GM23338 (cell line): ENCODE measurements around the gene LRRC40. TPM values are rescaled to one million over a fixed set of nuclear protein-coding genes. Genes with fewer than 3 reads are reported as not detected.

Experiments used
- ATAC-seq: fragments of 200-7000 bp; cut with Tn5 transposase; 3 replicates; pipeline ENCODE4 v1.9.1; 2020
- DNase-seq: peaks from one replicate; pipeline ENCODE4 v3.0.0-alpha.2; 2015; ENCODE audit warnings: low spot score
- H2AFZ ChIP-seq: fragments of 200-600 bp; sonication (generic); 2 replicates; pipeline ENCODE4 v1.8.0; 2016; ENCODE audit warnings: antibody characterized with exemption, mild to moderate bottlenecking, moderate library complexity
- H3F3A ChIP-seq: fragments of 200-600 bp; sonication (generic); replicated peaks from 2 replicates; pipeline ENCODE4 v1.8.0; 2017; ENCODE audit warnings: antibody characterized with exemption, mixed run types, low read depth
- H3K27ac ChIP-seq: fragments of 200-600 bp; sonication (generic); 2 replicates; pipeline ENCODE4 v1.6.1; 2016; ENCODE audit warnings: low read depth
- H3K27me3 ChIP-seq: fragments of 200-600 bp; sonication (generic); 2 replicates; pipeline ENCODE4 v1.8.0; 2016; ENCODE audit warnings: mild to moderate bottlenecking, mixed run types, moderate library complexity; ENCODE audit not compliant: insufficient read depth
- H3K36me3 ChIP-seq: fragments of 200-600 bp; sonication (generic); 2 replicates; pipeline ENCODE4 v1.8.0; 2016; ENCODE audit warnings: mild to moderate bottlenecking; ENCODE audit not compliant: insufficient read depth
- H3K4me1 ChIP-seq: fragments of 200-600 bp; sonication (generic); 2 replicates; pipeline ENCODE4 v1.8.0; 2016; ENCODE audit warnings: mild to moderate bottlenecking, moderate library complexity; ENCODE audit not compliant: insufficient read depth
- H3K4me2 ChIP-seq: fragments of 200-600 bp; sonication (generic); 2 replicates; pipeline ENCODE4 v1.7.1; 2017; ENCODE audit warnings: mixed run types
- H3K4me3 ChIP-seq: fragments of 200-600 bp; sonication (generic); 2 replicates; pipeline ENCODE4 v1.6.1; 2016; ENCODE audit warnings: mixed run types
- H3K79me2 ChIP-seq: fragments of 200-600 bp; sonication (generic); replicated peaks from 2 replicates; pipeline ENCODE4 v1.8.0; 2017; ENCODE audit warnings: mild to moderate bottlenecking; ENCODE audit not compliant: insufficient read depth
- H3K9me2 ChIP-seq: fragments of 200-600 bp; sonication (generic); 2 replicates; pipeline ENCODE4 v1.8.0; 2017; ENCODE audit not compliant: insufficient read depth
- H4K20me1 ChIP-seq: fragments of 200-600 bp; sonication (generic); replicated peaks from 2 replicates; pipeline ENCODE4 v1.8.0; 2017; ENCODE audit warnings: mild to moderate bottlenecking; ENCODE audit not compliant: insufficient read depth
- H3K27ac Mint-ChIP-seq: 2 replicates; pipeline ENCODE4 v1.8.0; 2020; ENCODE audit warnings: inconsistent platforms, mild to moderate bottlenecking, moderate library complexity, mixed read lengths
- H3K27me3 Mint-ChIP-seq: 3 replicates; pipeline ENCODE4 v1.8.0; 2022; ENCODE audit warnings: low read depth, mild to moderate bottlenecking, moderate library complexity, mixed read lengths, inconsistent platforms; ENCODE audit not compliant: insufficient read depth, poor library complexity
- H3K36me3 Mint-ChIP-seq: 3 replicates; pipeline ENCODE4 v1.8.0; 2021; ENCODE audit warnings: low read depth, mild to moderate bottlenecking, inconsistent platforms, moderate library complexity, mixed read lengths
- H3K4me1 Mint-ChIP-seq: 3 replicates; pipeline ENCODE4 v1.8.0; 2020; ENCODE audit warnings: mild to moderate bottlenecking, inconsistent platforms, mixed read lengths
- H3K4me3 Mint-ChIP-seq: 3 replicates; pipeline ENCODE4 v1.8.0; 2021; ENCODE audit warnings: moderate library complexity, mild to moderate bottlenecking, inconsistent platforms, mixed read lengths
- H3K9me3 Mint-ChIP-seq: 3 replicates; pipeline ENCODE4 v1.8.0; 2020; ENCODE audit warnings: moderate library complexity, mild to moderate bottlenecking, inconsistent platforms, mixed read lengths
- CREB1 ChIP-seq: fragments of 250-450 bp; sonication (Bioruptor Pico); IDR thresholded peaks from 2 replicates; pipeline ENCODE4 v1.5.0; 2020; ENCODE audit warnings: low read depth, mild to moderate bottlenecking, moderate library complexity
- EZH2 ChIP-seq: fragments of 200-600 bp; sonication (generic); IDR thresholded peaks from one replicate; pipeline ENCODE4 v1.8.0; 2017; ENCODE audit warnings: antibody characterized with exemption, mild to moderate bottlenecking, low read depth; ENCODE audit not compliant: unreplicated experiment
- EZH2phosphoT487 ChIP-seq: fragments of 200-600 bp; sonication (generic); IDR thresholded peaks from one replicate; pipeline ENCODE4 v1.8.1; 2018; ENCODE audit warnings: antibody characterized with exemption; ENCODE audit not compliant: unreplicated experiment
- JUNB ChIP-seq: IDR thresholded peaks from one replicate; pipeline ENCODE4 v1.6.1; 2016; ENCODE audit warnings: antibody characterized with exemption; ENCODE audit not compliant: unreplicated experiment
- NANOG ChIP-seq: IDR thresholded peaks from 2 replicates; pipeline ENCODE4 v1.6.1; 2016; ENCODE audit warnings: antibody characterized with exemption, borderline replicate concordance
- POLR2AphosphoS5 ChIP-seq: IDR thresholded peaks from 2 replicates; pipeline ENCODE4 v1.6.1; 2016; ENCODE audit warnings: antibody characterized with exemption, low read depth
- STAT1 ChIP-seq: IDR thresholded peaks from one replicate; pipeline ENCODE4 v1.6.1; 2016; ENCODE audit warnings: antibody characterized with exemption; ENCODE audit not compliant: unreplicated experiment
- ZNF114 ChIP-seq: fragments of 250-450 bp; sonication (Bioruptor Pico); IDR thresholded peaks from 2 replicates; pipeline ENCODE4 v1.5.0; 2020; ENCODE audit warnings: mild to moderate bottlenecking, moderate library complexity
- ZNF331 ChIP-seq: fragments of 250-450 bp; sonication (Bioruptor Pico); IDR thresholded peaks from 2 replicates; pipeline ENCODE4 v1.5.0; 2020; ENCODE audit warnings: low read depth, mild to moderate bottlenecking, moderate library complexity
- polyA plus RNA-seq: library from polyadenylated mRNA; unstranded; fragments of >200 nt; fragmentation: Nextera tagmentation; extraction: Ambion mirVana; gene quantifications from 2 replicates; pipeline ENCODE4 v1.2.1, GENCODE V29; 2016
- total RNA-seq: library from RNA; depleted of rRNA; stranded (reverse); fragments of >200 nt; shearing (Covaris generic); gene quantifications from 2 replicates; pipeline ENCODE4 v1.2.3, GENCODE V29; 2014
- TF ChIP-seq, protein P1 (sequence below): IDR thresholded peaks from one replicate; pipeline ENCODE4 v1.6.1; 2018; ENCODE audit warnings: antibody characterized with exemption; ENCODE audit not compliant: unreplicated experiment
- TF ChIP-seq, protein P2 (sequence below): fragments of 250-450 bp; sonication (Bioruptor Pico); IDR thresholded peaks from 2 replicates; pipeline ENCODE4 v1.5.0; 2020; ENCODE audit warnings: mild to moderate bottlenecking, moderate library complexity
- TF ChIP-seq, protein P3 (sequence below), 2 experiments: fragments of 200-600 bp in 1 of 2; sonication (generic) in 1 of 2; conservative IDR thresholded peaks; 2 replicates each; pipeline versions ENCODE4 v1.5.1 to v1.6.1; 2016 to 2017; ENCODE audit warnings: antibody characterized with exemption in 2 of 2, low read depth in 2 of 2, mild to moderate bottlenecking in 2 of 2, moderate library complexity in 1 of 2
- TF ChIP-seq, protein P4 (sequence below): IDR thresholded peaks from 2 replicates; pipeline ENCODE4 v1.6.1; 2016; ENCODE audit warnings: antibody characterized with exemption

Gene LRRC40
- total and polyA plus RNA-seq, 2 experiments from 2014 or later = 33.9 to 50.5 TPM

DNA sequence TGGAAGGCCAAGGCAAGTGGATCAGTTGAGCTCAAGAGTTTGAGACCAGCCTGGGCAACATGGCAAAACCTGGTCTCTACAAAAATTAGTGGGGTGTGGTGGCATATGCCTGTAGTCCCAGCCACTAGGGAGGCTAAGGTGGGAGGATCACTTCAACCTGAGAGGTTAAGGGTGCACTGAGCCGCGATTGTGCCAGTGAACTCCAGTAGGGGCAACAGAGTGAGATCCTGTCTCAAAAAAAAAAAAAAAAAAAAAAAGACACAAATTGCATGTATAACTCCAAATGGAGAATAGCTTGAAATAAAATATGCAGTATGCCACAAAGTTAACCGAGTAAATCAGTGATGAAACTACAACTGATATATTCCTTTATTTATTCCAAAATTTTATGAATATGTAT is 51.6 kb downstream of the LRRC40 start:
- TF ChIP-seq ZNF114 (CRISPR knock-in tag) = no peak
- no peak for TF ChIP-seq EZH2
- TF ChIP-seq, protein P1, sequence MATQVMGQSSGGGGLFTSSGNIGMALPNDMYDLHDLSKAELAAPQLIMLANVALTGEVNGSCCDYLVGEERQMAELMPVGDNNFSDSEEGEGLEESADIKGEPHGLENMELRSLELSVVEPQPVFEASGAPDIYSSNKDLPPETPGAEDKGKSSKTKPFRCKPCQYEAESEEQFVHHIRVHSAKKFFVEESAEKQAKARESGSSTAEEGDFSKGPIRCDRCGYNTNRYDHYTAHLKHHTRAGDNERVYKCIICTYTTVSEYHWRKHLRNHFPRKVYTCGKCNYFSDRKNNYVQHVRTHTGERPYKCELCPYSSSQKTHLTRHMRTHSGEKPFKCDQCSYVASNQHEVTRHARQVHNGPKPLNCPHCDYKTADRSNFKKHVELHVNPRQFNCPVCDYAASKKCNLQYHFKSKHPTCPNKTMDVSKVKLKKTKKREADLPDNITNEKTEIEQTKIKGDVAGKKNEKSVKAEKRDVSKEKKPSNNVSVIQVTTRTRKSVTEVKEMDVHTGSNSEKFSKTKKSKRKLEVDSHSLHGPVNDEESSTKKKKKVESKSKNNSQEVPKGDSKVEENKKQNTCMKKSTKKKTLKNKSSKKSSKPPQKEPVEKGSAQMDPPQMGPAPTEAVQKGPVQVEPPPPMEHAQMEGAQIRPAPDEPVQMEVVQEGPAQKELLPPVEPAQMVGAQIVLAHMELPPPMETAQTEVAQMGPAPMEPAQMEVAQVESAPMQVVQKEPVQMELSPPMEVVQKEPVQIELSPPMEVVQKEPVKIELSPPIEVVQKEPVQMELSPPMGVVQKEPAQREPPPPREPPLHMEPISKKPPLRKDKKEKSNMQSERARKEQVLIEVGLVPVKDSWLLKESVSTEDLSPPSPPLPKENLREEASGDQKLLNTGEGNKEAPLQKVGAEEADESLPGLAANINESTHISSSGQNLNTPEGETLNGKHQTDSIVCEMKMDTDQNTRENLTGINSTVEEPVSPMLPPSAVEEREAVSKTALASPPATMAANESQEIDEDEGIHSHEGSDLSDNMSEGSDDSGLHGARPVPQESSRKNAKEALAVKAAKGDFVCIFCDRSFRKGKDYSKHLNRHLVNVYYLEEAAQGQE = no peak
- no peak for TF ChIP-seq STAT1
- TF ChIP-seq EZH2phosphoT487 = no peak
- TF ChIP-seq, protein P2, sequence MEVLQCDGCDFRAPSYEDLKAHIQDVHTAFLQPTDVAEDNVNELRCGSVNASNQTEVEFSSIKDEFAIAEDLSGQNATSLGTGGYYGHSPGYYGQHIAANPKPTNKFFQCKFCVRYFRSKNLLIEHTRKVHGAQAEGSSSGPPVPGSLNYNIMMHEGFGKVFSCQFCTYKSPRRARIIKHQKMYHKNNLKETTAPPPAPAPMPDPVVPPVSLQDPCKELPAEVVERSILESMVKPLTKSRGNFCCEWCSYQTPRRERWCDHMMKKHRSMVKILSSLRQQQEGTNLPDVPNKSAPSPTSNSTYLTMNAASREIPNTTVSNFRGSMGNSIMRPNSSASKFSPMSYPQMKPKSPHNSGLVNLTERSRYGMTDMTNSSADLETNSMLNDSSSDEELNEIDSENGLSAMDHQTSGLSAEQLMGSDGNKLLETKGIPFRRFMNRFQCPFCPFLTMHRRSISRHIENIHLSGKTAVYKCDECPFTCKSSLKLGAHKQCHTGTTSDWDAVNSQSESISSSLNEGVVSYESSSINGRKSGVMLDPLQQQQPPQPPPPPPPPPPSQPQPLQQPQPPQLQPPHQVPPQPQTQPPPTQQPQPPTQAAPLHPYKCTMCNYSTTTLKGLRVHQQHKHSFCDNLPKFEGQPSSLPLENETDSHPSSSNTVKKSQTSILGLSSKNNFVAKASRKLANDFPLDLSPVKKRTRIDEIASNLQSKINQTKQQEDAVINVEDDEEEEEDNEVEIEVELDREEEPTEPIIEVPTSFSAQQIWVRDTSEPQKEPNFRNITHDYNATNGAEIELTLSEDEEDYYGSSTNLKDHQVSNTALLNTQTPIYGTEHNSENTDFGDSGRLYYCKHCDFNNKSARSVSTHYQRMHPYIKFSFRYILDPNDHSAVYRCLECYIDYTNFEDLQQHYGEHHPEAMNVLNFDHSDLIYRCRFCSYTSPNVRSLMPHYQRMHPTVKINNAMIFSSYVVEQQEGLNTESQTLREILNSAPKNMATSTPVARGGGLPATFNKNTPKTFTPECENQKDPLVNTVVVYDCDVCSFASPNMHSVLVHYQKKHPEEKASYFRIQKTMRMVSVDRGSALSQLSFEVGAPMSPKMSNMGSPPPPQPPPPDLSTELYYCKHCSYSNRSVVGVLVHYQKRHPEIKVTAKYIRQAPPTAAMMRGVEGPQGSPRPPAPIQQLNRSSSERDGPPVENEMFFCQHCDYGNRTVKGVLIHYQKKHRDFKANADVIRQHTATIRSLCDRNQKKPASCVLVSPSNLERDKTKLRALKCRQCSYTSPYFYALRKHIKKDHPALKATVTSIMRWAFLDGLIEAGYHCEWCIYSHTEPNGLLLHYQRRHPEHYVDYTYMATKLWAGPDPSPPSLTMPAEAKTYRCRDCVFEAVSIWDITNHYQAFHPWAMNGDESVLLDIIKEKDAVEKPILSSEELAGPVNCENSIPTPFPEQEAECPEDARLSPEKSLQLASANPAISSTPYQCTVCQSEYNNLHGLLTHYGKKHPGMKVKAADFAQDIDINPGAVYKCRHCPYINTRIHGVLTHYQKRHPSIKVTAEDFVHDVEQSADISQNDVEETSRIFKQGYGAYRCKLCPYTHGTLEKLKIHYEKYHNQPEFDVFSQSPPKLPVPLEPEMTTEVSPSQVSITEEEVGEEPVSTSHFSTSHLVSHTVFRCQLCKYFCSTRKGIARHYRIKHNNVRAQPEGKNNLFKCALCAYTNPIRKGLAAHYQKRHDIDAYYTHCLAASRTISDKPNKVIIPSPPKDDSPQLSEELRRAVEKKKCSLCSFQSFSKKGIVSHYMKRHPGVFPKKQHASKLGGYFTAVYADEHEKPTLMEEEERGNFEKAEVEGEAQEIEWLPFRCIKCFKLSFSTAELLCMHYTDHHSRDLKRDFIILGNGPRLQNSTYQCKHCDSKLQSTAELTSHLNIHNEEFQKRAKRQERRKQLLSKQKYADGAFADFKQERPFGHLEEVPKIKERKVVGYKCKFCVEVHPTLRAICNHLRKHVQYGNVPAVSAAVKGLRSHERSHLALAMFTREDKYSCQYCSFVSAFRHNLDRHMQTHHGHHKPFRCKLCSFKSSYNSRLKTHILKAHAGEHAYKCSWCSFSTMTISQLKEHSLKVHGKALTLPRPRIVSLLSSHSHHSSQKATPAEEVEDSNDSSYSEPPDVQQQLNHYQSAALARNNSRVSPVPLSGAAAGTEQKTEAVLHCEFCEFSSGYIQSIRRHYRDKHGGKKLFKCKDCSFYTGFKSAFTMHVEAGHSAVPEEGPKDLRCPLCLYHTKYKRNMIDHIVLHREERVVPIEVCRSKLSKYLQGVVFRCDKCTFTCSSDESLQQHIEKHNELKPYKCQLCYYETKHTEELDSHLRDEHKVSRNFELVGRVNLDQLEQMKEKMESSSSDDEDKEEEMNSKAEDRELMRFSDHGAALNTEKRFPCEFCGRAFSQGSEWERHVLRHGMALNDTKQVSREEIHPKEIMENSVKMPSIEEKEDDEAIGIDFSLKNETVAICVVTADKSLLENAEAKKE (CRISPR knock-in tag) = no peak
- no peak for TF ChIP-seq CREB1
- TF ChIP-seq NANOG = no peak
- TF ChIP-seq ZNF331 (CRISPR knock-in tag) = no peak
- TF ChIP-seq JUNB = no peak
- TF ChIP-seq POLR2AphosphoS5 = no peak
- TF ChIP-seq, protein P3, sequence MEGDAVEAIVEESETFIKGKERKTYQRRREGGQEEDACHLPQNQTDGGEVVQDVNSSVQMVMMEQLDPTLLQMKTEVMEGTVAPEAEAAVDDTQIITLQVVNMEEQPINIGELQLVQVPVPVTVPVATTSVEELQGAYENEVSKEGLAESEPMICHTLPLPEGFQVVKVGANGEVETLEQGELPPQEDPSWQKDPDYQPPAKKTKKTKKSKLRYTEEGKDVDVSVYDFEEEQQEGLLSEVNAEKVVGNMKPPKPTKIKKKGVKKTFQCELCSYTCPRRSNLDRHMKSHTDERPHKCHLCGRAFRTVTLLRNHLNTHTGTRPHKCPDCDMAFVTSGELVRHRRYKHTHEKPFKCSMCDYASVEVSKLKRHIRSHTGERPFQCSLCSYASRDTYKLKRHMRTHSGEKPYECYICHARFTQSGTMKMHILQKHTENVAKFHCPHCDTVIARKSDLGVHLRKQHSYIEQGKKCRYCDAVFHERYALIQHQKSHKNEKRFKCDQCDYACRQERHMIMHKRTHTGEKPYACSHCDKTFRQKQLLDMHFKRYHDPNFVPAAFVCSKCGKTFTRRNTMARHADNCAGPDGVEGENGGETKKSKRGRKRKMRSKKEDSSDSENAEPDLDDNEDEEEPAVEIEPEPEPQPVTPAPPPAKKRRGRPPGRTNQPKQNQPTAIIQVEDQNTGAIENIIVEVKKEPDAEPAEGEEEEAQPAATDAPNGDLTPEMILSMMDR (conservative IDR thresholded peaks at IDR 0.05; ENCODE audit: low read depth in 2 of 2) = no peak
- TF ChIP-seq, protein P4, sequence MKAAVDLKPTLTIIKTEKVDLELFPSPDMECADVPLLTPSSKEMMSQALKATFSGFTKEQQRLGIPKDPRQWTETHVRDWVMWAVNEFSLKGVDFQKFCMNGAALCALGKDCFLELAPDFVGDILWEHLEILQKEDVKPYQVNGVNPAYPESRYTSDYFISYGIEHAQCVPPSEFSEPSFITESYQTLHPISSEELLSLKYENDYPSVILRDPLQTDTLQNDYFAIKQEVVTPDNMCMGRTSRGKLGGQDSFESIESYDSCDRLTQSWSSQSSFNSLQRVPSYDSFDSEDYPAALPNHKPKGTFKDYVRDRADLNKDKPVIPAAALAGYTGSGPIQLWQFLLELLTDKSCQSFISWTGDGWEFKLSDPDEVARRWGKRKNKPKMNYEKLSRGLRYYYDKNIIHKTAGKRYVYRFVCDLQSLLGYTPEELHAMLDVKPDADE = no peak

More for the DNA sequence above, 51.6 kb downstream of the LRRC40 start:
- no peaks in the 10 kb centered on the region for H3K79me2 ChIP-seq
- ATAC-seq (no peak), DNase-seq (no peak)
- no peaks in the 10 kb centered on the region for H3K9me2 ChIP-seq
- no peaks in the 10 kb centered on the region for H3F3A ChIP-seq
- Mint-ChIP-seq H3K4me3 (no peak overlapping the region), H3K27me3 (peaks cover 2% of the 10 kb centered on the region), H3K4me1 (peaks cover 2% of the 10 kb centered on the region; the same call in 1 of the 3 replicates), H3K36me3 (peaks cover 3% of the 10 kb centered on the region; the same call in 2 of the 3 replicates), H3K9me3 (no peaks in the 10 kb centered on the region), H3K27ac (no peak overlapping the region)
- no peak overlapping the region for H3K4me3 ChIP-seq
- H3K36me3 ChIP-seq = no peaks in the 10 kb centered on the region
- no peaks in the 10 kb centered on the region for H3K27me3 ChIP-seq
- no peaks in the 10 kb centered on the region for H4K20me1 ChIP-seq
- H3K4me1 ChIP-seq = no peaks in the 10 kb centered on the region
- H2AFZ ChIP-seq = no peak overlapping the region
- H3K4me2 ChIP-seq = no peak overlapping the region
- H3K27ac ChIP-seq = no peak overlapping the region
